AG04449 (cell line): ENCODE results near the gene ZBTB17.
"Not testable (repeated sequence)": the region's sequence is repeated elsewhere in the genome, so short reads cannot be mapped to it uniquely, and the experiment has no call there.

Experiments used
- CTCF ChIA-PET: fragments of 350-600 bp; formaldehyde crosslinking; extraction: SDS; loops from one replicate; lab custom pipeline; 2021; ENCODE audit warnings: antibody characterized with exemption; lab: Yijun Ruan, JAX
- POLR2A ChIA-PET: fragments of 400-600, 350-600 bp; formaldehyde crosslinking; extraction: SDS; loops from one replicate; lab custom pipeline; 2020; ENCODE audit warnings: antibody characterized with exemption, inconsistent platforms; lab: Yijun Ruan, JAX
- DNase-seq: peaks from one replicate; pipeline ENCODE4 v3.0.0-alpha.2; 2010; ENCODE audit warnings: low read depth, low spot score
- H3K4me3 ChIP-seq: 2 replicates; pipeline ENCODE4 v1.5.1; 2011; ENCODE audit warnings: low read depth, mild to moderate bottlenecking, control low read depth, low read length
- TF ChIP-seq, protein P1 (sequence below): IDR thresholded peaks from one replicate; pipeline ENCODE4 v1.5.1; 2011; ENCODE audit warnings: mild to moderate bottlenecking, moderate library complexity, low read length, control low read depth, inconsistent platforms; ENCODE audit not compliant: insufficient read depth; ENCODE audit errors: missing control alignments

ZBTB17 gene

GRCh38 chr1:15985611-15986297 lies 9.9 kb upstream of the ZBTB17 start:
- CTCF ChIA-PET = interaction anchor here (0.7 to 4.6 kb wide), 9 partner anchors 8 to 194 kb away, joined by 3 to 25 read pairs (median 8); no protein-coding TSS in a partner anchor
- H3K4me3 ChIP-seq = no peak overlapping the region
- TF ChIP-seq, protein P1, sequence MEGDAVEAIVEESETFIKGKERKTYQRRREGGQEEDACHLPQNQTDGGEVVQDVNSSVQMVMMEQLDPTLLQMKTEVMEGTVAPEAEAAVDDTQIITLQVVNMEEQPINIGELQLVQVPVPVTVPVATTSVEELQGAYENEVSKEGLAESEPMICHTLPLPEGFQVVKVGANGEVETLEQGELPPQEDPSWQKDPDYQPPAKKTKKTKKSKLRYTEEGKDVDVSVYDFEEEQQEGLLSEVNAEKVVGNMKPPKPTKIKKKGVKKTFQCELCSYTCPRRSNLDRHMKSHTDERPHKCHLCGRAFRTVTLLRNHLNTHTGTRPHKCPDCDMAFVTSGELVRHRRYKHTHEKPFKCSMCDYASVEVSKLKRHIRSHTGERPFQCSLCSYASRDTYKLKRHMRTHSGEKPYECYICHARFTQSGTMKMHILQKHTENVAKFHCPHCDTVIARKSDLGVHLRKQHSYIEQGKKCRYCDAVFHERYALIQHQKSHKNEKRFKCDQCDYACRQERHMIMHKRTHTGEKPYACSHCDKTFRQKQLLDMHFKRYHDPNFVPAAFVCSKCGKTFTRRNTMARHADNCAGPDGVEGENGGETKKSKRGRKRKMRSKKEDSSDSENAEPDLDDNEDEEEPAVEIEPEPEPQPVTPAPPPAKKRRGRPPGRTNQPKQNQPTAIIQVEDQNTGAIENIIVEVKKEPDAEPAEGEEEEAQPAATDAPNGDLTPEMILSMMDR = no peak
- POLR2A ChIA-PET = interaction anchor here (1.6 kb wide), 1 partner anchor 10 kb away, joined by 3 read pairs; the partner anchor contains the start of gene ZBTB17
- DNase-seq = no peak

GRCh38 chr1:15983275-15983674 lies 7.4 kb upstream of the ZBTB17 start:
- ChIA-PET POLR2A (interaction anchor here (0.9 kb wide), 1 partner anchor 8 kb away, joined by 3 read pairs; no protein-coding TSS in a partner anchor), CTCF (interaction anchor here (1.2 to 2.2 kb wide), 3 partner anchors 11 to 168 kb away, joined by 3 to 17 read pairs (median 3); no protein-coding TSS in a partner anchor)
- TF ChIP-seq, protein P1 = no peak
- DNase-seq = no peak
- no peak overlapping the region for H3K4me3 ChIP-seq

GRCh38 chr1:15981679-15982078 lies 5.8 kb upstream of the ZBTB17 start:
- TF ChIP-seq, protein P1 = no peak
- DNase-seq = no peak
- CTCF ChIA-PET = interaction anchor here (0.9 kb wide), 1 partner anchor 27 kb away, joined by 3 read pairs; no protein-coding TSS in a partner anchor
- POLR2A ChIA-PET = no interaction called here
- no peak overlapping the region for H3K4me3 ChIP-seq

DNA sequence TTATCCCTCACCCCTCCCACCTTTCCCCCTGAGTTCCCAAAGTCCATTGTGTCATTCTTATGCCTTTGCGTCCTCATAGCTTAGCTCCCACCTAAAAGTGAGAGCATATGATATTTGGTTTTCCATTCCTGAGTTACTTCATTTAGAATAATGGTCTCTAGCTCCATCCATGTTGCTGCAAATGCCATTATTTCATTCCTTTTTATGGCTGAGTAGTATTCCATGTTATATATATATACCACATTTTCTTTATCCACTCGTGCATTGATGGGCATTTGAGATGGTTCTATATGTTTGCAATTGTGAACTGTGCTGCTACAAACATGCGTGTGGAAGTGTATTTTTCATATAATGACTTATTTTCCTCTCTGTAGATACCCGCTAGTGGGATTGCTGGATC lies 2.0 kb upstream of the ZBTB17 start:
- not testable (repeated sequence) for DNase-seq

DNA sequence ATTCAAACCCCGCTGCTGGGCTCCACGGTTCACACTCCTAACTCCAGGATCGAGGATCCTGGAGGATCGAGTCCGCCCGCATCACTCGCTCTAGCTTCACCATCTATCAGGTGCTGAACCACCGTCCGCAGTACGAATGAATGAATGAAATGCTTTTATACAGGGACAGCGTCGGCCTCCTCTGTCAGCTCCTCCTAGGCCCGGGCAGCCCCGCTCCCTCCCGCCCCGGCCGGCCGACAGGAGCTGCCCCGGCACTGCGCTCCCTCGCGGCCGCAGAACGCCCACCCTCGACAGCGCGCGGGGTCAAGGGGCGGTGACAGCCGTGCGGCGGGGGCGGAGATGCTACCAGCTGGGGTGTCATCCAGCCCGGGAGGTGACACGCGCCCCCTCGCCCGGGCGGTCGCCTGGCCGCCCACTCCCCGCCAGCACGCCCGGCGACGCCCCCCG lies 520 bp downstream of the ZBTB17 start:
- TF ChIP-seq, protein P1 = peak; percentile 33
- H3K4me3 ChIP-seq = peak overlapping the region; percentile 76
- DNase-seq = no peak
- CTCF ChIA-PET = interaction anchor here (0.8 to 3.7 kb wide), 14 partner anchors 8 to 213 kb away, joined by 3 to 27 read pairs (median 5); no protein-coding TSS in a partner anchor
- POLR2A ChIA-PET = interaction anchor here (0.7 to 1.3 kb wide), 5 partner anchors 8 to 26 kb away, joined by 3 to 5 read pairs (median 3); no protein-coding TSS in a partner anchor

More for the DNA sequence above, 2.0 kb upstream of the ZBTB17 start:
- CTCF ChIA-PET = interaction anchor here (3.7 kb wide), 1 partner anchor 17 kb away, joined by 27 read pairs; no protein-coding TSS in a partner anchor
- POLR2A ChIA-PET, H3K4me3 ChIP-seq: not testable (repeated sequence)

DNA sequence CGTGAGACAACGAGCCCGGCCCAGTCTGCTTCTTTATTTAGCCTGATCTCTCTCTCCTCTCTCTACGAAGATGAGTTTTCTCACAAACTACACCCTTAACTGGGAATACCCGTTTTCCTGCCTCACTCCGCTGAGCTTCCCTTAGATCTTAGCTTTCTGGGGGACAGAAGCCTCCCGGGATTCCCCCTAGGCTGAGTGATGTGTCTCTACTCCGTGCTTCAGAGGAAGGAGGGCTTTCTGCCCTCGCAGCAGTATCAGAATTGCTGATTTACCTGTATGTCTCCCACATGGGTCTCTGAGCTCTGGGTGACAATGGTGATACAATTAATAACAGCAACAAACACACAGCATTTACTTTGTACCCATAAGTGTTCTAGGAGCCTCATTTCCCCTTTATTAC lies 1.0 kb downstream of the ZBTB17 start:
- DNase-seq = no peak
- ChIA-PET CTCF (interaction anchor here (0.8 to 3.7 kb wide), 8 partner anchors 9 to 183 kb away, joined by 3 to 27 read pairs (median 6); no protein-coding TSS in a partner anchor), POLR2A (interaction anchor here (0.7 to 1.3 kb wide), 2 partner anchors 9 to 25 kb away, joined by 3 to 5 read pairs; no protein-coding TSS in a partner anchor)
- H3K4me3 ChIP-seq = peak overlapping the region; percentile 76
- TF ChIP-seq, protein P1 = no peak
